ENCODE measurements around the gene FOXE3.

DNA sequence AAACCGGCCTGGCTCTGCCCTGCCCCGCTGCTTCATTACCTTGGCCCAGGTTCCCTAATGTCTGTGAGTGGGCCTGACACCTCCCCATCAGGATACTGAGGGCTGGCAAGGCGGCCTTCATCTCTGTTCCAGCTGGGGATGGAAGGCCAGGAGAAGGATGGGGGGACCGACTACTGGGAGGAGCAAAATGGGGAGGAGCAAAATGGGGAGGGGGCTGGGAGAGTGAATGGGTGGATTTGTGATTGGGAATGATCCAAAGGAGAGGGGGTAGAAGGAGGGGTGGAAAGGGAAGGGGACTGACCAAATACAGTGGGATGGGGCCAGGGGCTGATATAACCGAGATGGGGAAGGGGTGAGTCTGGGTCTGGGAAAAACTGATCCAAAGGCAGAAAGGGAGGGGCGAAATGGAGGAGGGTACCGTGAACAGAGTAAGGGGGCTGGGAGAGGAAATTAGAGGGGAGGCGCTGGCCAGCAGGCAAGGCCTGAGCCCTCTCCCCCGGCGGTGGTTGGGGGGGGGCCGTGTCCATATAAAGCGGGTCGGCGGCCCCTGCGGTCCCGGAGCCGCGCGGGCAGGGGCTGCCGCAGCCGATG is at the start of gene FOXE3:
- TF ChIP-seq, protein P1, sequence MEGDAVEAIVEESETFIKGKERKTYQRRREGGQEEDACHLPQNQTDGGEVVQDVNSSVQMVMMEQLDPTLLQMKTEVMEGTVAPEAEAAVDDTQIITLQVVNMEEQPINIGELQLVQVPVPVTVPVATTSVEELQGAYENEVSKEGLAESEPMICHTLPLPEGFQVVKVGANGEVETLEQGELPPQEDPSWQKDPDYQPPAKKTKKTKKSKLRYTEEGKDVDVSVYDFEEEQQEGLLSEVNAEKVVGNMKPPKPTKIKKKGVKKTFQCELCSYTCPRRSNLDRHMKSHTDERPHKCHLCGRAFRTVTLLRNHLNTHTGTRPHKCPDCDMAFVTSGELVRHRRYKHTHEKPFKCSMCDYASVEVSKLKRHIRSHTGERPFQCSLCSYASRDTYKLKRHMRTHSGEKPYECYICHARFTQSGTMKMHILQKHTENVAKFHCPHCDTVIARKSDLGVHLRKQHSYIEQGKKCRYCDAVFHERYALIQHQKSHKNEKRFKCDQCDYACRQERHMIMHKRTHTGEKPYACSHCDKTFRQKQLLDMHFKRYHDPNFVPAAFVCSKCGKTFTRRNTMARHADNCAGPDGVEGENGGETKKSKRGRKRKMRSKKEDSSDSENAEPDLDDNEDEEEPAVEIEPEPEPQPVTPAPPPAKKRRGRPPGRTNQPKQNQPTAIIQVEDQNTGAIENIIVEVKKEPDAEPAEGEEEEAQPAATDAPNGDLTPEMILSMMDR (IDR thresholded peaks at IDR 0.05 in 4 of 5, conservative IDR thresholded peaks at IDR 0.05 in 1 of 5), result no peak
- no peak for TF ChIP-seq POLR2A (IDR thresholded peaks at IDR 0.05)

All from gastrocnemius medialis (tissue), 4 donors.